Fibroblast of lung (primary cell): ENCODE data around the gene ZFP64.

Source experiments
- CTCF ChIP-seq, 2 donors: IDR thresholded peaks in 1 of 2; conservative IDR thresholded peaks in 1 of 2; 1 replicate in 1 of 2; 2 replicates in 1 of 2; pipeline ENCODE4 v1.5.1; 2011 to 2012; ENCODE audit warnings: low read length in 2 of 2, control low read depth in 1 of 2, inconsistent platforms in 1 of 2, low read depth in 1 of 2, mild to moderate bottlenecking in 1 of 2
- EZH2 ChIP-seq: IDR thresholded peaks from 2 replicates; pipeline ENCODE4 v1.5.1; 2012; ENCODE audit warnings: low read length, control low read depth, mild to moderate bottlenecking; ENCODE audit errors: missing control alignments

- TF ChIP-seq CTCF (conservative IDR thresholded peaks at IDR 0.05 in 1 of 2, IDR thresholded peaks at IDR 0.05 in 1 of 2; ENCODE audit: low read depth in 1 of 2, low read length in 2 of 2) (no peak), EZH2 (no peak)
Measured at GRCh38 chr20:52196845-52197244, 5.3 kb upstream of the ZFP64 start.
